GM12801 (cell line): Measurements from ENCODE around the gene KRT83.

ENCODE experiments used
- CTCF ChIP-seq: IDR thresholded peaks from one replicate; pipeline ENCODE4 v1.5.1; 2011; ENCODE audit warnings: control low read depth; ENCODE audit not compliant: insufficient read length; ENCODE audit errors: extremely low read depth

KRT83 gene

GRCh38 chr12:52364061-52364460, 42.9 kb upstream of the KRT83 start:
- no peak for TF ChIP-seq CTCF

GRCh38 chr12:52363111-52363679, 42.0 kb upstream of the KRT83 start:
- no peak for TF ChIP-seq CTCF

GRCh38 chr12:52362118-52362726, 41.0 kb upstream of the KRT83 start:
- no peak for TF ChIP-seq CTCF

- no peak for TF ChIP-seq CTCF
Observed at GRCh38 chr12:52361553-52361952, 40.4 kb upstream of the KRT83 start.

GRCh38 chr12:52360663-52361271, 39.6 kb upstream of the KRT83 start:
- no peak for TF ChIP-seq CTCF

GRCh38 chr12:52360106-52360662, 39.0 kb upstream of the KRT83 start:
- no peak for TF ChIP-seq CTCF

GRCh38 chr12:52359621-52360061, 38.4 kb upstream of the KRT83 start:
- TF ChIP-seq CTCF, result no peak
